PC-9 (cell line): Measurements from ENCODE around the gene ENO1. TPM values are rescaled to one million over a fixed set of nuclear protein-coding genes. Genes with fewer than 3 reads are reported as not detected.

Source experiments
- BruUV-seq: library from RNA; stranded (reverse); fragments of 400-500 nt; replicated peaks from 2 replicates; lab custom pipeline; 2021; lab: Mats Ljungman, UMichigan
- CTCF ChIA-PET: fragments of 300-600 bp; sonication (Branson Sonifier 250); formaldehyde crosslinking; loops from one replicate; lab custom pipeline; 2022; ENCODE audit warnings: antibody characterized with exemption; lab: Charles Lee
- POLR2A ChIA-PET: fragments of 300-600 bp; sonication (Branson Sonifier 250); formaldehyde crosslinking; loops from one replicate; lab custom pipeline; 2022; ENCODE audit warnings: antibody characterized with exemption; ENCODE audit not compliant: unreplicated experiment; lab: Charles Lee
- DNase-seq, 2 experiments: peaks; one replicate each; pipeline versions ENCODE4 v3.0.0 to v3.0.0-alpha.2; 2015 to 2022; ENCODE audit warnings: mixed read lengths in 1 of 2
- H2AFZ ChIP-seq: fragments of 200-600 bp; sonication (generic); 2 replicates; pipeline ENCODE4 v1.8.1; 2017; ENCODE audit warnings: antibody characterized with exemption
- H3F3A ChIP-seq: fragments of 200-600 bp; sonication (generic); 2 replicates; pipeline ENCODE4 v1.8.1; 2017; ENCODE audit warnings: antibody characterized with exemption, mild to moderate bottlenecking, low read depth; ENCODE audit not compliant: insufficient read depth
- H3K27ac ChIP-seq: fragments of 200-600 bp; sonication (generic); 2 replicates; pipeline ENCODE4 v1.6.1; 2016; ENCODE audit warnings: mixed run types
- H3K27me3 ChIP-seq: fragments of 200-600 bp; sonication (generic); 2 replicates; pipeline ENCODE4 v1.6.1; 2016; ENCODE audit warnings: low read depth, mixed run types; ENCODE audit not compliant: insufficient read depth
- H3K36me3 ChIP-seq: fragments of 200-600 bp; sonication (generic); 2 replicates; pipeline ENCODE4 v1.6.1; 2016; ENCODE audit warnings: low read depth, mixed run types
- H3K4me1 ChIP-seq: fragments of 200-600 bp; sonication (generic); replicated peaks from 2 replicates; pipeline ENCODE4 v1.6.1; 2016; ENCODE audit warnings: mixed run types; ENCODE audit not compliant: insufficient read depth
- H3K4me2 ChIP-seq: fragments of 200-600 bp; sonication (generic); 2 replicates; pipeline ENCODE4 v1.6.1; 2017; ENCODE audit warnings: mixed run types
- H3K4me3 ChIP-seq: fragments of 200-600 bp; sonication (generic); 2 replicates; pipeline ENCODE4 v1.6.1; 2016; ENCODE audit warnings: mixed run types
- H3K79me2 ChIP-seq: fragments of 200-600 bp; sonication (generic); 2 replicates; pipeline ENCODE4 v1.6.1; 2017; ENCODE audit warnings: low read depth, mixed run types
- H3K9me2 ChIP-seq: fragments of 200-600 bp; sonication (generic); 2 replicates; pipeline ENCODE4 v1.8.1; 2017; ENCODE audit warnings: mild to moderate bottlenecking; ENCODE audit not compliant: insufficient read depth
- H3K9me3 ChIP-seq: fragments of 200-600 bp; sonication (generic); 2 replicates; pipeline ENCODE4 v1.8.1; 2016; ENCODE audit warnings: low read depth; ENCODE audit not compliant: insufficient read depth
- H4K20me1 ChIP-seq: fragments of 200-600 bp; sonication (generic); 2 replicates; pipeline ENCODE4 v1.8.1; 2017; ENCODE audit not compliant: insufficient read depth
- CTCF ChIP-seq: fragments of 200-600 bp; sonication (generic); conservative IDR thresholded peaks from 2 replicates; pipeline ENCODE4 v1.6.1; 2017; ENCODE audit warnings: mixed run types, antibody characterized with exemption, mild to moderate bottlenecking, moderate library complexity
- EZH2 ChIP-seq: fragments of 200-600 bp; sonication (generic); IDR thresholded peaks from 2 replicates; pipeline ENCODE4 v1.8.0; 2017; ENCODE audit warnings: antibody characterized with exemption, low read depth
- intact Hi-C: fragments of 100-400 bp; cut with micrococcal nuclease; formaldehyde crosslinking; loops from one replicate; pipeline ENCODE4 v1.10.0; 2022; ENCODE audit not compliant: unreplicated experiment
- total RNA-seq: library from RNA; stranded (reverse); gene quantifications from 2 replicates; pipeline ENCODE4 v1.2.3, GENCODE V29; 2021

ENO1 gene
- total RNA-seq, 1 experiment from 2014 or later: 1,902 TPM

GRCh38 chr1:8892026-8892425, 13.5 kb upstream of the ENO1 start:
- Histone ChIP-seq H3F3A (peaks cover 25% of the 10 kb centered on the region), H3K9me2 (no peaks in the 10 kb centered on the region), H3K9me3 (no peaks in the 10 kb centered on the region), H3K79me2 (no peaks in the 10 kb centered on the region), H4K20me1 (no peaks in the 10 kb centered on the region), H3K4me3 (no peak overlapping the region), H3K27ac (no peak overlapping the region), H3K4me2 (no peak overlapping the region), H3K4me1 (peaks cover 32% of the 10 kb centered on the region), H2AFZ (no peak overlapping the region), H3K36me3 (no peaks in the 10 kb centered on the region), H3K27me3 (no peaks in the 10 kb centered on the region)
- POLR2A ChIA-PET: no interaction called here
- CTCF ChIA-PET: no interaction called here
- BruUV-seq: no TSS peak
- intact Hi-C loops: no loop called here
- DNase-seq: no peak
- no peak for TF ChIP-seq CTCF
- TF ChIP-seq EZH2: no peak

- no peaks in the 10 kb centered on the region for H4K20me1 ChIP-seq
- no peak overlapping the region for H3K4me2 ChIP-seq
- DNase-seq: no peak
- no peaks in the 10 kb centered on the region for H3K79me2 ChIP-seq
- H3K4me1 ChIP-seq: peaks cover 25% of the 10 kb centered on the region
- H3K9me3 ChIP-seq: no peaks in the 10 kb centered on the region
- BruUV-seq: no TSS peak
- no peaks in the 10 kb centered on the region for H3K9me2 ChIP-seq
- peaks cover 23% of the 10 kb centered on the region for H3F3A ChIP-seq
- no peaks in the 10 kb centered on the region for H3K36me3 ChIP-seq
- TF ChIP-seq EZH2: no peak
- no peak for TF ChIP-seq CTCF
- ChIA-PET CTCF (no interaction called here), POLR2A (no interaction called here)
- H3K27me3 ChIP-seq: no peaks in the 10 kb centered on the region
- no peak overlapping the region for H2AFZ ChIP-seq
- intact Hi-C loops: no loop called here
- no peak overlapping the region for H3K27ac ChIP-seq
- no peak overlapping the region for H3K4me3 ChIP-seq
Observed at GRCh38 chr1:8891401-8891800, 12.9 kb upstream of the ENO1 start.

GRCh38 chr1:8889925-8890785, 11.7 kb upstream of the ENO1 start:
- TSS peak; percentile 47 for BruUV-seq
- Histone ChIP-seq H2AFZ (0 out of 2 replicates have a peak overlapping the region, but pooled peaks have one; percentile 48), H3K79me2 (no peaks in the 10 kb centered on the region), H3K27ac (peak overlapping the region; percentile 80), H4K20me1 (no peaks in the 10 kb centered on the region), H3K27me3 (no peaks in the 10 kb centered on the region), H3K4me1 (peaks cover 18% of the 10 kb centered on the region), H3K9me2 (no peaks in the 10 kb centered on the region), H3K4me3 (peak overlapping the region; percentile 50; the same call in 1 of the 2 replicates), H3K9me3 (no peaks in the 10 kb centered on the region), H3K36me3 (no peaks in the 10 kb centered on the region), H3K4me2 (peak overlapping the region; percentile 82), H3F3A (peaks cover 23% of the 10 kb centered on the region)
- intact Hi-C loops: loop anchor here (1.0 kb wide), 1 partner anchor 10 kb away; no protein-coding TSS in a partner anchor
- peak; percentile 73 to 75 for DNase-seq
- ChIA-PET CTCF (no interaction called here), POLR2A (interaction anchor here (0.6 to 0.7 kb wide), 2 partner anchors 319 to 692 kb away, joined by 3 to 7 read pairs; no protein-coding TSS in a partner anchor)
- no peak for TF ChIP-seq CTCF
